Astrocyte of the spinal cord (primary cell): Measurements from ENCODE around the gene WDR19.
"Not testable (repeated sequence)": the region's sequence is repeated elsewhere in the genome, so short reads cannot be mapped to it uniquely, and the experiment has no call there.

Source experiments
- DNase-seq: peaks from one replicate; pipeline ENCODE4 v3.0.0; 2011; ENCODE audit warnings: low read depth, low spot score
- H3K4me3 ChIP-seq: 2 replicates; pipeline ENCODE4 v1.5.1; 2011; ENCODE audit warnings: low read depth, mild to moderate bottlenecking, low read length, moderate library complexity
- CTCF ChIP-seq: IDR thresholded peaks from 2 replicates; pipeline ENCODE4 v1.5.1; 2012; ENCODE audit warnings: low read depth, mild to moderate bottlenecking, low read length, inconsistent platforms
- in situ Hi-C: cut with HindIII; loops from 2 replicates; pipeline ENCODE4 v1.10.0; 2017; ENCODE audit warnings: low sequenced_read_pairs

WDR19 gene

GRCh38 chr4:39263895-39264294, 81.6 kb downstream of the WDR19 start:
- no peak for TF ChIP-seq CTCF
- in situ Hi-C loops, result no loop called here
- H3K4me3 ChIP-seq, result no peak overlapping the region
- no peak for DNase-seq

DNA sequence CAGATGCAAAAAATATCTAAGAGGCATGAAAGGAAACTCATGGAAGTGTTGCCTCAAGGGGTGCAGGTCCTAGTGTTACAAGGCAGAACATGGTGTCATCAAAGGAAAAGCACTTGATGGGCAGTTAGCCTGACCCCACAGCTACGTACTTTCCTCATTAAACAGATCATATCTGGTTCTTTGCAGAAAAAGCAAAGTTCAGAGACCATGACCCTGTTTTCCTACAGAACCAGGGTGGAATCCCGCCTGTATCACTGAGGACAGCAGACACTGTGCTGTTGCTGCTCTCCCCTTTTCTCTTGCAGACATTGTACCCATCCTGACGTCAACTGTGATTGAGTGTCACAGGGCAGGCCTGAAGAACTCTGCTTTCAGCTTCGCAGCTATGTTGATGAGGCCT, 92.2 kb downstream of the WDR19 start:
- no peak for TF ChIP-seq CTCF
- no peak overlapping the region for H3K4me3 ChIP-seq
- DNase-seq, result no peak
- in situ Hi-C loops, result no loop called here

GRCh38 chr4:39277661-39278060, 95.3 kb downstream of the WDR19 start:
- DNase-seq, in situ Hi-C loops: not testable (repeated sequence)

GRCh38 chr4:39278476-39278875, 96.1 kb downstream of the WDR19 start:
- TF ChIP-seq CTCF, result no peak
- no peak for DNase-seq
- no peak overlapping the region for H3K4me3 ChIP-seq
- in situ Hi-C loops, result no loop called here

More at GRCh38 chr4:39277661-39278060, 95.3 kb downstream of the WDR19 start:
- not testable (repeated sequence) for H3K4me3 ChIP-seq

- in situ Hi-C loops, result no loop called here
- TF ChIP-seq CTCF, result no peak
- no peak overlapping the region for H3K4me3 ChIP-seq
- no peak for DNase-seq
Observed at GRCh38 chr4:39279416-39279815, 97.1 kb downstream of the WDR19 start.

DNA sequence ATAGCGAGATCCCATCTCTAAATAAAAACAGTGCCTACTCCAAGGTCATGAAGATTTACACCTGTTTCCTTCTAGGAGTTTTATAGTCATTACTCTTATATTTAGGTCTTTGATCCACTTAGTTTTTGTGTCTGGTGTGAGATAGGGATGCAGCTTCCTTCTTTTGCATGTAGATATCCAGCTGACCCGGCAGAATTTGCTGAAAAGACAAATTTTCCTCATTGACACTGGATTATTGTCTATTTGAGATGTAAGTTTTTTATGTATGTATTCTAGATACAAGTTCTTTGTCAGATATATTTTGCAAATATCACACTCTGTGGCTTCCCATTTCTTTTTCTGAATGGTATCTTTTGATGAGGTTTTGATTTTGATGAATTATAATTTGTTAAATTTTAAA, 98.4 kb downstream of the WDR19 start:
- TF ChIP-seq CTCF, result no peak
- in situ Hi-C loops, result no loop called here
- no peak overlapping the region for H3K4me3 ChIP-seq
- no peak for DNase-seq

GRCh38 chr4:39285111-39285795, 102.9 kb downstream of the WDR19 start:
- no peak for DNase-seq
- in situ Hi-C loops, result no loop called here
- no peak for TF ChIP-seq CTCF
- no peak overlapping the region for H3K4me3 ChIP-seq
